Endothelial cell of umbilical vein (primary cell): ENCODE measurements around the gene CCR5AS.

Source experiments
- BruUV-seq: library from RNA; stranded (reverse); fragments of 400-500 nt; replicated peaks from 2 replicates; lab custom pipeline; 2021; lab: Mats Ljungman, UMichigan
- CTCF ChIA-PET: fragments of 300-600, 350-600 bp; sonication (Branson Sonifier 250); formaldehyde crosslinking; loops from one replicate; lab custom pipeline; 2021; ENCODE audit warnings: antibody characterized with exemption, inconsistent platforms; lab: Charles Lee
- POLR2A ChIA-PET: fragments of 300-600, 350-600 bp; sonication (Branson Sonifier 250); formaldehyde crosslinking; loops from one replicate; lab custom pipeline; 2021; ENCODE audit warnings: antibody characterized with exemption, inconsistent platforms; lab: Charles Lee
- DNase-seq: peaks from one replicate; pipeline ENCODE4 v3.0.0-alpha.2; 2011; ENCODE audit warnings: low read depth, low spot score
- FAIRE-seq: peaks from 2 replicates; lab custom pipeline; 2011; peaks lifted over from hg19 to GRCh38; lab: Jason Lieb, UNC
- H2AFZ ChIP-seq: 2 replicates; pipeline ENCODE4 v1.6.0; 2012; ENCODE audit warnings: low read depth, low read length, control low read depth, inconsistent platforms
- H3K27ac ChIP-seq: 2 replicates; pipeline ENCODE4 v1.5.1; 2011; ENCODE audit warnings: low read depth, mild to moderate bottlenecking, control low read depth, low read length, moderate library complexity; ENCODE audit not compliant: insufficient read depth
- H3K27me3 ChIP-seq, 2 experiments: 2 replicates each; pipeline versions ENCODE4 v1.6.0 to v1.6.1; 2011; ENCODE audit warnings: low read length in 2 of 2, mixed read lengths in 1 of 2; ENCODE audit not compliant: control insufficient read depth in 2 of 2, insufficient read depth in 2 of 2
- H3K36me3 ChIP-seq, 2 experiments: 2 replicates in 1 of 2; 3 replicates in 1 of 2; pipeline ENCODE4 v1.5.1; 2011; ENCODE audit warnings: low read length in 2 of 2, mild to moderate bottlenecking in 1 of 2, moderate library complexity in 1 of 2; ENCODE audit not compliant: control insufficient read depth in 2 of 2, insufficient read depth in 2 of 2; ENCODE audit errors: extremely low read depth in 1 of 2
- H3K4me1 ChIP-seq: 3 replicates; pipeline ENCODE4 v1.5.1; 2011; ENCODE audit warnings: mild to moderate bottlenecking, low read length; ENCODE audit not compliant: control insufficient read depth, insufficient read depth; ENCODE audit errors: extremely low read depth
- H3K4me2 ChIP-seq: 2 replicates; pipeline ENCODE4 v1.6.1; 2011; ENCODE audit warnings: low read length, control low read depth, mixed read lengths; ENCODE audit not compliant: insufficient read depth
- H3K4me3 ChIP-seq, 3 experiments: fragments of 200-600 bp in 1 of 3; sonication (generic), shearing (Covaris generic) in 1 of 3; replicated peaks in 1 of 3; 2 replicates each; pipeline ENCODE4 v1.5.1; 2011 to 2016; ENCODE audit warnings: control low read depth in 3 of 3, low read length in 3 of 3, mild to moderate bottlenecking in 2 of 3, inconsistent platforms in 1 of 3, low read depth in 1 of 3, moderate library complexity in 1 of 3; ENCODE audit not compliant: insufficient read depth in 1 of 3
- H3K79me2 ChIP-seq: 2 replicates; pipeline ENCODE4 v1.6.0; 2012; ENCODE audit warnings: low read length, inconsistent platforms; ENCODE audit not compliant: control insufficient read depth, insufficient read depth
- H3K9ac ChIP-seq: replicated peaks from 2 replicates; pipeline ENCODE3; 2011; ENCODE audit warnings: low read length, control low read depth; ENCODE audit not compliant: insufficient read depth; ENCODE audit errors: extremely low read depth
- H3K9me1 ChIP-seq: replicated peaks from 3 replicates; pipeline ENCODE4 v1.6.0; 2011; ENCODE audit warnings: mild to moderate bottlenecking, low read length; ENCODE audit not compliant: control insufficient read depth, insufficient read depth; ENCODE audit errors: extremely low read depth
- H3K9me3 ChIP-seq: replicated peaks from 2 replicates; pipeline ENCODE4 v1.5.1; 2012; ENCODE audit warnings: low read length, inconsistent platforms; ENCODE audit not compliant: control insufficient read depth, insufficient read depth
- H4K20me1 ChIP-seq: replicated peaks from 2 replicates; pipeline ENCODE3; 2011; ENCODE audit warnings: mild to moderate bottlenecking, low read length; ENCODE audit not compliant: control insufficient read depth, insufficient read depth; ENCODE audit errors: extremely low read depth
- CTCF ChIP-seq, 2 donors: IDR thresholded peaks; 1 replicate in 1 of 2; 2 replicates in 1 of 2; pipeline ENCODE4 v1.5.1; 2011; ENCODE audit warnings: low read length in 2 of 2, mild to moderate bottlenecking in 2 of 2, moderate library complexity in 2 of 2, control low read depth in 1 of 2, inconsistent platforms in 1 of 2, low read depth in 1 of 2; ENCODE audit not compliant: insufficient read depth in 1 of 2; ENCODE audit errors: extremely low read depth in 1 of 2
- EZH2 ChIP-seq: IDR thresholded peaks from 2 replicates; pipeline ENCODE4 v1.6.1; 2012; ENCODE audit warnings: borderline replicate concordance, low read depth, mild to moderate bottlenecking, moderate library complexity, low read length, inconsistent platforms; ENCODE audit not compliant: severe bottlenecking
- FOS ChIP-seq: IDR thresholded peaks from 2 replicates; pipeline ENCODE4 v1.6.1; 2011; ENCODE audit warnings: mild to moderate bottlenecking, low read length, moderate library complexity, borderline replicate concordance; ENCODE audit not compliant: insufficient read depth
- GATA2 ChIP-seq: IDR thresholded peaks from 2 replicates; pipeline ENCODE4 v1.7.0; 2011; ENCODE audit warnings: low read depth, mild to moderate bottlenecking, moderate library complexity, mixed read lengths, low read length; ENCODE audit not compliant: insufficient read length, insufficient read depth
- JUN ChIP-seq: IDR thresholded peaks from 2 replicates; pipeline ENCODE4 v1.6.1; 2011; ENCODE audit warnings: borderline replicate concordance, low read depth; ENCODE audit not compliant: insufficient read length, insufficient read depth
- MAX ChIP-seq: IDR thresholded peaks from 2 replicates; pipeline ENCODE4 v1.6.1; 2011; ENCODE audit not compliant: insufficient read depth, insufficient read length
- MYC ChIP-seq: IDR thresholded peaks from one replicate; pipeline ENCODE4 v1.6.1; 2011; ENCODE audit warnings: mild to moderate bottlenecking, low read depth, low read length
- POLR2A ChIP-seq: IDR thresholded peaks from 2 replicates; pipeline ENCODE4 v1.6.1; 2012; ENCODE audit warnings: low read depth, mild to moderate bottlenecking, control low read depth, low read length
- POLR2AphosphoS5 ChIP-seq: IDR thresholded peaks from 2 replicates; pipeline ENCODE4 v1.6.1; 2012; ENCODE audit warnings: low read depth, mild to moderate bottlenecking, control low read depth, low read length, moderate library complexity; ENCODE audit not compliant: insufficient read depth
- dilution Hi-C: fragments of 300-500 bp; cut with MboI; formaldehyde crosslinking; loops from one replicate; pipeline ENCODE4 v1.15.0; 2019; ENCODE audit warnings: low sequenced_read_pairs; ENCODE audit not compliant: extremely low pct_ligation_motif_present
- intact Hi-C: fragments of 100-400 bp; cut with micrococcal nuclease; formaldehyde crosslinking; loops from one replicate; pipeline ENCODE4 v1.10.0; 2022

CCR5AS gene

DNA sequence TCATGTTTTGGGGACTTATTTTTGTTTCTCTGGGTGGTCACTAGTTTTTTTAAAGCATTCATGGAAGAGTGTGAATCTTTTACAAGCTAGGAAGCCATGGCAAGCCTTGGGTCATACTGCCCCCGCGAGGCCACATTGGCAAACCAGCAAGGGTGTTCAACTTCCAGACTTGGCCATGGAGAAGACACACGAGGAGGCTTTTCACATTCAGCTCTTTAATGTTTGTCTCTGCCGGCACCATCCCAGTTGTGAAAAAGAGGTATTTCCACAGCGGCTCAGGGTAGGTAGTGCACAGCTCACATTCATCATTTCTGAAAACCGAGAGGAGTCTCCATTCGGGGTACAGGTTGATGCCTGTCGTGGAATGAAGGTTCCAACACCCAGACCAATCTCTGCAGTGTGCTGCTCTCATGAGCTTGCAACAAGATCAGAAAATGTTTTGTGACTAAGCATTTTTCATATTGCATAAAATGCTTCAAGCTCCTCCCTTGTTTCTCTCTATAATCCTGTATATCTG lies 28.4 kb downstream of the CCR5AS start:
- no TSS peak for BruUV-seq
- FAIRE-seq = peak; percentile 95
- intact Hi-C loops = loop anchor here (1.0 to 10.0 kb wide), 5 partner anchors 48 to 440 kb away; no protein-coding TSS in a partner anchor
- no peak overlapping the region for H3K4me2 ChIP-seq
- no peaks in the 10 kb centered on the region for H3K36me3 ChIP-seq
- H3K27me3 ChIP-seq = peaks cover 8 to 13% of the 10 kb centered on the region in 2 experiments
- no peak overlapping the region for H3K9ac ChIP-seq
- no peak overlapping the region for H2AFZ ChIP-seq
- H3K4me1 ChIP-seq = no peaks in the 10 kb centered on the region
- H3K27ac ChIP-seq = no peak overlapping the region
- no peaks in the 10 kb centered on the region for H3K79me2 ChIP-seq
- peak; percentile 56 for DNase-seq
- H3K4me3 ChIP-seq = no peak overlapping the region
- no peaks in the 10 kb centered on the region for H4K20me1 ChIP-seq
- ChIA-PET CTCF (interaction anchor here (0.8 to 3.8 kb wide), 24 partner anchors 10 to 439 kb away, joined by 3 to 95 read pairs (median 4); partner anchors contain the start of genes CCR5, CCR5AS and CCRL2), POLR2A (no interaction called here)
- no peaks in the 10 kb centered on the region for H3K9me1 ChIP-seq
- no peaks in the 10 kb centered on the region for H3K9me3 ChIP-seq
- TF ChIP-seq CTCF (IDR thresholded peaks at IDR 0.05; ENCODE audit: extremely low read depth in 1 of 2, insufficient read depth in 1 of 2, low read depth in 1 of 2, low read length in 2 of 2) (peak; percentile 76 to 82), FOS (no peak)
- dilution Hi-C loops = no loop called here

DNA sequence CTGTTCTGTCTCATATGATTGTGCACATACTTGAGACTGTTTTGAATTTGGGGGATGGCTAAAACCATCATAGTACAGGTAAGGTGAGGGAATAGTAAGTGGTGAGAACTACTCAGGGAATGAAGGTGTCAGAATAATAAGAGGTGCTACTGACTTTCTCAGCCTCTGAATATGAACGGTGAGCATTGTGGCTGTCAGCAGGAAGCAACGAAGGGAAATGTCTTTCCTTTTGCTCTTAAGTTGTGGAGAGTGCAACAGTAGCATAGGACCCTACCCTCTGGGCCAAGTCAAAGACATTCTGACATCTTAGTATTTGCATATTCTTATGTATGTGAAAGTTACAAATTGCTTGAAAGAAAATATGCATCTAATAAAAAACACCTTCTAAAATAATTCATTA lies 31.1 kb downstream of the CCR5AS start:
- intact Hi-C loops (loop anchor here (5.0 to 10.0 kb wide), 2 partner anchors 179 to 299 kb away; no protein-coding TSS in a partner anchor), dilution Hi-C loops (no loop called here)
- no TSS peak for BruUV-seq
- TF ChIP-seq EZH2 (no peak), JUN (no peak), MYC (no peak), GATA2 (no peak), CTCF (IDR thresholded peaks at IDR 0.05; ENCODE audit: extremely low read depth in 1 of 2, insufficient read depth in 1 of 2, low read depth in 1 of 2, low read length in 2 of 2) (no peak), POLR2AphosphoS5 (no peak), POLR2A (no peak), MAX (no peak), FOS (no peak)
- H2AFZ ChIP-seq = no peak overlapping the region
- no peaks in the 10 kb centered on the region for H4K20me1 ChIP-seq
- no peaks in the 10 kb centered on the region for H3K9me1 ChIP-seq
- DNase-seq (no peak), FAIRE-seq (no peak)
- no peak overlapping the region for H3K4me2 ChIP-seq
- H3K79me2 ChIP-seq = no peaks in the 10 kb centered on the region
- no peaks in the 10 kb centered on the region for H3K4me1 ChIP-seq
- H3K27ac ChIP-seq = no peak overlapping the region
- H3K27me3 ChIP-seq = peaks cover 8 to 12% of the 10 kb centered on the region in 2 experiments
- H3K4me3 ChIP-seq = no peak overlapping the region
- H3K36me3 ChIP-seq = no peaks in the 10 kb centered on the region
- ChIA-PET CTCF (no interaction called here), POLR2A (no interaction called here)
- no peaks in the 10 kb centered on the region for H3K9me3 ChIP-seq
- no peak overlapping the region for H3K9ac ChIP-seq
